Effector memory CD4-positive, alpha-beta T cell (primary cell): Measurements from ENCODE around the gene PRKAR1B.

Experiments
- DNase-seq, 3 donors: peaks; one replicate each; pipeline ENCODE4 v3.0.0-alpha.2; 2020
- H3K27ac ChIP-seq: 2 replicates; pipeline ENCODE4 v1.7.0; 2013; ENCODE audit warnings: mild to moderate bottlenecking, low read length, moderate library complexity; ENCODE audit not compliant: insufficient read depth, poor library complexity, severe bottlenecking
- H3K27me3 ChIP-seq: replicated peaks from 2 replicates; pipeline ENCODE4 v1.7.0; 2013; ENCODE audit warnings: mild to moderate bottlenecking, low read length; ENCODE audit not compliant: insufficient read depth, control insufficient read depth, poor library complexity, severe bottlenecking
- H3K36me3 ChIP-seq: 2 replicates; pipeline ENCODE4 v1.7.0; 2013; ENCODE audit warnings: mild to moderate bottlenecking, low read length, moderate library complexity; ENCODE audit not compliant: control insufficient read depth, insufficient read depth
- H3K4me1 ChIP-seq: 2 replicates; pipeline ENCODE4 v1.7.0; 2013; ENCODE audit warnings: low read length, mild to moderate bottlenecking; ENCODE audit not compliant: control insufficient read depth, insufficient read depth, poor library complexity, severe bottlenecking
- H3K4me3 ChIP-seq: 2 replicates; pipeline ENCODE4 v1.7.0; 2013; ENCODE audit warnings: low read length, low read depth, mild to moderate bottlenecking; ENCODE audit not compliant: insufficient read depth, poor library complexity, severe bottlenecking
- H3K9me3 ChIP-seq: 2 replicates; pipeline ENCODE4 v1.7.0; 2013; ENCODE audit warnings: mild to moderate bottlenecking, low read length, moderate library complexity; ENCODE audit not compliant: control insufficient read depth

PRKAR1B gene

GRCh38 chr7:569071-569855, 157.8 kb downstream of the PRKAR1B start:
- Histone ChIP-seq H3K4me3 (no peak overlapping the region), H3K9me3 (no peaks in the 10 kb centered on the region), H3K27ac (no peak overlapping the region), H3K27me3 (no peaks in the 10 kb centered on the region), H3K4me1 (no peaks in the 10 kb centered on the region), H3K36me3 (no peaks in the 10 kb centered on the region)
- DNase-seq, result no peak

DNA sequence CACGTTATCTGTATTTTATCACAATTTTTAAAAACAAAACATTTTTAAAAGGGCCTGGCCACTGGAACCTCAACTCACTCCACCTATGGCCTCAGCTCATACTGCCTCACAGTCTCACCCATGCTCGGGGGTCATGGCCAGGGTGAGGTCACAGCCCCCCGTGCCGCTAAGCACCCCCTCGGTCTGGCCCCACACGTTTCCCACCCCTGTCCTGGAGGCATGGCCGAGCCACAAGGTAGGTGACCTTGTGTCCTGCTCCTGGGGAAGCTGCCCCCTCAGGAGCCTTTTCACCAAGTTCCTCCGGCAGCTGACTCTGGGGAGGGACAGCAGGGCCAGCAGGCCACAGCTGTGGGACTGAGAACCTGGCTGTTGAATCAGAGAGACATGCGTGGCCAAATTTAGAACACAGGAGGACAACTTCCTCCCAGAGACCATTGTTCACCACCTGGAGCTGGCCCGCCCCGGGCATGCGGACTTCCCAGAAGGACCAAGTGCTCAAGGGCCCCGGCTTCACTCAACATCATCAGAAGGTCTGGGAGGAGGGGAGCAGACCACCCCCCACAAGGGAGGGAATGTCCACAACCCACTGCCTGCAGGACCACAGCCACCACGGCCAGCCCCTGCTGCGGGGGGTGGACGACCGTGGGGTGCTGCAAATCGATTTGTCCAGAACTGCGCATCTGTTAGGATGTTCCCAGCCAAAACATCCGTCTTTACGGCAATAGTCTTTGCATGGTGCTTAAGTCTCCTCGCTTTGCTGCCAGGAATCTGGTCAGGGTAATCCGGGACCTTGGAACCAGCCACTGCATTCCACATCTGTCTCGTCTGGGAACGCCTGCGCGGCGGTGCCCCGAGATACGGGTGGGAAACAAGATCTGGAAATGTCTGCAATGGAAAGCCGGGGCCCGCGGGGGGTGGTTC, 158.8 kb downstream of the PRKAR1B start:
- no peaks in the 10 kb centered on the region for H3K4me1 ChIP-seq
- H3K27me3 ChIP-seq, result no peaks in the 10 kb centered on the region
- no peak overlapping the region for H3K27ac ChIP-seq
- no peak overlapping the region for H3K4me3 ChIP-seq
- no peak for DNase-seq
- no peaks in the 10 kb centered on the region for H3K9me3 ChIP-seq
- no peaks in the 10 kb centered on the region for H3K36me3 ChIP-seq

DNA sequence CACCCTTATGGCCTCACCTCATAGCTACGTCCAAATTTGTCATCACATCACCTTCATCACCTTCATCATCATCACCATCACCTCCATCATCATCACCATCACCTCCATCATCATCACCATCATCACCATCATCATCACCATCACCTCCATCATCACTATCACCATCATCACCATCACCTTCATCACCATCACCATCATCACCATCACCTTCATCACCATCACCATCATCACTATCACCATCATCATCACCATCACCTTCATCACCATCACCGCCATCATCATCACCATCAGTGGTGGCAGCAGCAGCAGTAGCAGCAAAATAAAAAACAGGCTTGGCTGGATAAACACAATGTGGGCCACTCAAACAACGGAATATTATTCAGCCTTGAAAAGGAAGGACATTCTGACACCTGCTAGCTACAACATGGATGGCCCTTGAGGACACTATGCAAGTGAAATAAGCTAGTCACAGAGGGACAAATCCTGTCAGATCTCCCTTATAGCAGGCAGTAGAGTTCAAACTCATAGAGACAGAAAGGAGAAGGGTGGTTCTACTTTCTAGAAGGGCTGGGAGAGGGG, 159.7 kb downstream of the PRKAR1B start:
- Histone ChIP-seq H3K27me3 (no peaks in the 10 kb centered on the region), H3K4me1 (no peaks in the 10 kb centered on the region), H3K4me3 (no peak overlapping the region), H3K36me3 (no peaks in the 10 kb centered on the region), H3K9me3 (no peaks in the 10 kb centered on the region), H3K27ac (no peak overlapping the region)
- DNase-seq, result no peak

DNA sequence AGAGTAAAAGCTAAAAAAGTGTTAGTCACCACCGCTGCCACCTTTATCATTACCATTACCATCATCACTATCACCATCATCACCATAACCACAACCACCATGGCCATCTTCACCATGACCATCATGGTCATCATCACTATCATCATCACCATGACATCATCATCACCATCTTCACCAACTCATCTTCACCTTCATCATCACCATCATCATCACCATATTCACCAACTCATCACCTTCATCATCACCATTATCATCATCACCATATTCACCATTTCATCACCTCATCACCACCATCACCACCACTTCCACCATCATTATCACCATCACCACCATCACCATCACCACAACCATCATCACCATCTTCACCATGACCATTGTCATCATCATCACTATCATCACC, 161.0 kb downstream of the PRKAR1B start:
- no peaks in the 10 kb centered on the region for H3K36me3 ChIP-seq
- H3K9me3 ChIP-seq, result no peaks in the 10 kb centered on the region
- no peaks in the 10 kb centered on the region for H3K27me3 ChIP-seq
- no peak overlapping the region for H3K4me3 ChIP-seq
- no peak overlapping the region for H3K27ac ChIP-seq
- no peaks in the 10 kb centered on the region for H3K4me1 ChIP-seq
- no peak for DNase-seq

- no peak for DNase-seq
- Histone ChIP-seq H3K4me3 (no peak overlapping the region), H3K27ac (no peak overlapping the region)
Measured at GRCh38 chr7:564176-564865, 162.8 kb downstream of the PRKAR1B start.

DNA sequence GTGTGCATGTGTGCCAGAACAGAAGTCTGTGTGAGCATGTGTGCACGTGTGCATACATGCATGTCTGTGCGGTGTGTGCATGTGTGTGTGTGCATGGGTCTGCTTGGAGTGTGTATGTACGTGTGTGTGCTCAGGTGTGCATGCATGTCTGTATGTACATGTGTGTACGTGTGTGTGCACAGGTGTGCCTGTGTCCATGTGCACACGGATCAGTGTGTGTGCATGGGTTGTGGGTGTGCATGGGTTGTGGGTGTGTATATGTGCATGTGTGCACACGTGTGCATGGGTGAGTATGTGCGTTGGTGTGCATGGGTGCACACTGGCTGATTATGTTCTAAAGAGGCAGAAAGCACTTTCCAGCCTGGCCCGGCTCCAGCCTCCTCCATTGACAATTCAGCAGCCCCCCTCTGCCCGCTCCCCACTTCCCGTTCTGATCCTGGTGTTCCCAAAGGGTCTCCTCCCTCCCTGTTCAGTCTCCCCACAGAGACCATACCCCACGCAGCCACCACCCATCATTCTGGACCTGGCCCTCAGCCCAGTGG, 163.4 kb downstream of the PRKAR1B start:
- no peaks in the 10 kb centered on the region for H3K27me3 ChIP-seq
- DNase-seq, result no peak

More at GRCh38 chr7:564176-564865, 162.8 kb downstream of the PRKAR1B start:
- Histone ChIP-seq H3K4me1 (no peaks in the 10 kb centered on the region), H3K9me3 (no peaks in the 10 kb centered on the region), H3K27me3 (no peaks in the 10 kb centered on the region), H3K36me3 (no peaks in the 10 kb centered on the region)

GRCh38 chr7:562789-563628, 164.1 kb downstream of the PRKAR1B start:
- Histone ChIP-seq H3K27me3 (no peaks in the 10 kb centered on the region), H3K36me3 (no peaks in the 10 kb centered on the region), H3K4me3 (no peak overlapping the region), H3K27ac (no peak overlapping the region), H3K4me1 (no peaks in the 10 kb centered on the region), H3K9me3 (no peaks in the 10 kb centered on the region)
- DNase-seq, result no peak

More for the DNA sequence above, 163.4 kb downstream of the PRKAR1B start:
- H3K4me1 ChIP-seq, result no peaks in the 10 kb centered on the region
- no peak overlapping the region for H3K4me3 ChIP-seq
- H3K36me3 ChIP-seq, result no peaks in the 10 kb centered on the region
- H3K27ac ChIP-seq, result no peak overlapping the region
- no peaks in the 10 kb centered on the region for H3K9me3 ChIP-seq

- no peaks in the 10 kb centered on the region for H3K27me3 ChIP-seq
- no peaks in the 10 kb centered on the region for H3K36me3 ChIP-seq
- no peak overlapping the region for H3K27ac ChIP-seq
Measured at GRCh38 chr7:562374-562675, 164.8 kb downstream of the PRKAR1B start.

More at GRCh38 chr7:562374-562675, 164.8 kb downstream of the PRKAR1B start:
- DNase-seq, result no peak
- H3K4me3 ChIP-seq, result no peak overlapping the region
- no peaks in the 10 kb centered on the region for H3K4me1 ChIP-seq
- no peaks in the 10 kb centered on the region for H3K9me3 ChIP-seq
